ENCODE measurements around the gene NUDT9.

NUDT9 gene

GRCh38 chr4:87498446-87498900 is 76.1 kb downstream of the NUDT9 start:
- TF ChIP-seq EZH2phosphoT487 (IDR thresholded peaks at IDR 0.05; ENCODE audit: borderline replicate concordance, low read length) (no peak), CTCF (IDR thresholded peaks at IDR 0.05; ENCODE audit: low read depth, low read length, poor library complexity, severe bottlenecking) (no peak)
- Histone ChIP-seq H3K4me1 (ENCODE audit: control insufficient read depth, low read length) (no peaks in the 10 kb centered on the region), H3K4me3 (ENCODE audit: low read length) (no peak overlapping the region), H3K27me3 (ENCODE audit: control insufficient read depth, low read length) (peaks cover 10% of the 10 kb centered on the region; the same call in 1 of the 2 replicates), H3K9me2 (replicated peaks; ENCODE audit: control insufficient read depth, low read length) (no peaks in the 10 kb centered on the region), H3F3A (ENCODE audit: control insufficient read depth, insufficient read depth) (no peaks in the 10 kb centered on the region), H4K20me1 (ENCODE audit: control insufficient read depth, insufficient read depth, low read depth, low read length) (no peaks in the 10 kb centered on the region), H3K36me3 (ENCODE audit: control insufficient read depth, low read length) (no peaks in the 10 kb centered on the region), H3K79me2 (ENCODE audit: control insufficient read depth, low read length) (no peaks in the 10 kb centered on the region), H3K27ac (ENCODE audit: low read depth, low read length) (no peak overlapping the region), H3K4me2 (ENCODE audit: low read length) (no peak overlapping the region), H3K9me3 (ENCODE audit: control insufficient read depth, insufficient read depth, low read length) (no peaks in the 10 kb centered on the region)

GRCh38 chr4:87499403-87500091 is 77.2 kb downstream of the NUDT9 start:
- no peaks in the 10 kb centered on the region for H3K9me3 ChIP-seq (ENCODE audit: control insufficient read depth, insufficient read depth, low read length)
- no peaks in the 10 kb centered on the region for H3K9me2 ChIP-seq (replicated peaks; ENCODE audit: control insufficient read depth, low read length)
- H3K4me1 ChIP-seq (ENCODE audit: control insufficient read depth, low read length), result no peaks in the 10 kb centered on the region
- no peaks in the 10 kb centered on the region for H3K36me3 ChIP-seq (ENCODE audit: control insufficient read depth, low read length)
- no peaks in the 10 kb centered on the region for H3F3A ChIP-seq (ENCODE audit: control insufficient read depth, insufficient read depth)
- H3K4me2 ChIP-seq (ENCODE audit: low read length), result no peak overlapping the region
- H3K27me3 ChIP-seq (ENCODE audit: control insufficient read depth, low read length), result peaks cover 10% of the 10 kb centered on the region; the same call in 1 of the 2 replicates
- H4K20me1 ChIP-seq (ENCODE audit: control insufficient read depth, insufficient read depth, low read depth, low read length), result no peaks in the 10 kb centered on the region
- no peak overlapping the region for H3K4me3 ChIP-seq (ENCODE audit: low read length)
- no peak overlapping the region for H3K27ac ChIP-seq (ENCODE audit: low read depth, low read length)
- no peaks in the 10 kb centered on the region for H3K79me2 ChIP-seq (ENCODE audit: control insufficient read depth, low read length)
- no peak for TF ChIP-seq EZH2phosphoT487 (IDR thresholded peaks at IDR 0.05; ENCODE audit: borderline replicate concordance, low read length)
- TF ChIP-seq CTCF (IDR thresholded peaks at IDR 0.05; ENCODE audit: low read depth, low read length, poor library complexity, severe bottlenecking), result no peak

GRCh38 chr4:87500092-87500462 is 77.7 kb downstream of the NUDT9 start:
- no peaks in the 10 kb centered on the region for H3K9me3 ChIP-seq (ENCODE audit: control insufficient read depth, insufficient read depth, low read length)
- no peaks in the 10 kb centered on the region for H3K4me1 ChIP-seq (ENCODE audit: control insufficient read depth, low read length)
- peaks cover 10% of the 10 kb centered on the region; the same call in 1 of the 2 replicates for H3K27me3 ChIP-seq (ENCODE audit: control insufficient read depth, low read length)
- H3K4me2 ChIP-seq (ENCODE audit: low read length), result no peak overlapping the region
- H3F3A ChIP-seq (ENCODE audit: control insufficient read depth, insufficient read depth), result no peaks in the 10 kb centered on the region
- H3K27ac ChIP-seq (ENCODE audit: low read depth, low read length), result no peak overlapping the region
- TF ChIP-seq EZH2phosphoT487 (IDR thresholded peaks at IDR 0.05; ENCODE audit: borderline replicate concordance, low read length), result no peak
- H3K4me3 ChIP-seq (ENCODE audit: low read length), result no peak overlapping the region
- no peaks in the 10 kb centered on the region for H4K20me1 ChIP-seq (ENCODE audit: control insufficient read depth, insufficient read depth, low read depth, low read length)
- H3K79me2 ChIP-seq (ENCODE audit: control insufficient read depth, low read length), result no peaks in the 10 kb centered on the region
- H3K9me2 ChIP-seq (replicated peaks; ENCODE audit: control insufficient read depth, low read length), result no peaks in the 10 kb centered on the region
- H3K36me3 ChIP-seq (ENCODE audit: control insufficient read depth, low read length), result no peaks in the 10 kb centered on the region

GRCh38 chr4:87502580-87503238 is 80.3 kb downstream of the NUDT9 start:
- H3K36me3 ChIP-seq (ENCODE audit: control insufficient read depth, low read length), result no peaks in the 10 kb centered on the region
- no peak overlapping the region for H3K4me3 ChIP-seq (ENCODE audit: low read length)
- no peak overlapping the region for H3K27ac ChIP-seq (ENCODE audit: low read depth, low read length)
- no peak for TF ChIP-seq CTCF (IDR thresholded peaks at IDR 0.05; ENCODE audit: low read depth, low read length, poor library complexity, severe bottlenecking)
- TF ChIP-seq EZH2phosphoT487 (IDR thresholded peaks at IDR 0.05; ENCODE audit: borderline replicate concordance, low read length), result no peak
- no peaks in the 10 kb centered on the region for H3K9me2 ChIP-seq (replicated peaks; ENCODE audit: control insufficient read depth, low read length)
- no peaks in the 10 kb centered on the region for H3K4me1 ChIP-seq (ENCODE audit: control insufficient read depth, low read length)
- H3K4me2 ChIP-seq (ENCODE audit: low read length), result no peak overlapping the region
- peaks cover 10% of the 10 kb centered on the region; the same call in 1 of the 2 replicates for H3K27me3 ChIP-seq (ENCODE audit: control insufficient read depth, low read length)
- H4K20me1 ChIP-seq (ENCODE audit: control insufficient read depth, insufficient read depth, low read depth, low read length), result no peaks in the 10 kb centered on the region
- H3K9me3 ChIP-seq (ENCODE audit: control insufficient read depth, insufficient read depth, low read length), result no peaks in the 10 kb centered on the region
- no peaks in the 10 kb centered on the region for H3F3A ChIP-seq (ENCODE audit: control insufficient read depth, insufficient read depth)
- H3K79me2 ChIP-seq (ENCODE audit: control insufficient read depth, low read length), result no peaks in the 10 kb centered on the region
